Stimulated activated CD8-positive, alpha-beta memory T cell treated with anti-CD3 and anti-CD28 coated beads, Interleukin-7, amount 100 ng/mL, for 1 hour (primary cell): ENCODE results near the gene IFTAP.
"Not testable (repeated sequence)": the region's sequence is repeated elsewhere in the genome, so short reads cannot be mapped to it uniquely, and the experiment has no call there.

Experiments
- DNase-seq, 2 donors: peaks; one replicate each; pipeline ENCODE4 v3.0.0-alpha.2; 2020; ENCODE audit warnings: low read depth in 2 of 2

Gene IFTAP

GRCh38 chr11:36594316-36594989 lies at the start of gene IFTAP:
TSS of gene IFTAP (plus strand) at chr11:36594502. CDS start at chr11:36610104, 15,602 bp downstream.
- no peak for DNase-seq

GRCh38 chr11:36550385-36551115 lies 43.8 kb upstream of the IFTAP start:
- DNase-seq, result no peak

GRCh38 chr11:36557390-36557789 lies 36.9 kb upstream of the IFTAP start:
- not testable (repeated sequence) for DNase-seq

- DNase-seq, result no peak
These were observed 36.3 kb upstream of the IFTAP start for GRCh38 chr11:36557991-36558390.

- DNase-seq, result no peak
These were observed 35.5 kb upstream of the IFTAP start for GRCh38 chr11:36558571-36559413.

GRCh38 chr11:36564376-36565030 lies 29.8 kb upstream of the IFTAP start:
- no peak for DNase-seq

GRCh38 chr11:36565031-36565610 lies 29.2 kb upstream of the IFTAP start:
- DNase-seq, result no peak

- DNase-seq, result no peak
These were observed 27.8 kb upstream of the IFTAP start for GRCh38 chr11:36566407-36567053.

- DNase-seq, result no peak
These were observed 26.6 kb upstream of the IFTAP start, which contains the start of gene RAG1 for GRCh38 chr11:36567694-36568093. TSS of gene RAG1 (plus strand) at chr11:36568007. CDS start at chr11:36573305, 5,298 bp downstream.

GRCh38 chr11:36569095-36569494 lies 25.2 kb upstream of the IFTAP start:
- DNase-seq, result no peak

- no peak for DNase-seq
These were observed 19.8 kb upstream of the IFTAP start for GRCh38 chr11:36574486-36574885.

- DNase-seq, result no peak
These were observed 16.9 kb upstream of the IFTAP start for GRCh38 chr11:36577373-36577772.

GRCh38 chr11:36577859-36578258 lies 16.4 kb upstream of the IFTAP start:
- DNase-seq, result no peak

- no peak for DNase-seq
These were observed 15.8 kb upstream of the IFTAP start for GRCh38 chr11:36578458-36578857.

GRCh38 chr11:36581536-36581935 lies 12.8 kb upstream of the IFTAP start:
- no peak for DNase-seq

GRCh38 chr11:36583667-36584066 lies 10.6 kb upstream of the IFTAP start:
- no peak for DNase-seq

- DNase-seq, result no peak
These were observed 7.8 kb upstream of the IFTAP start for GRCh38 chr11:36586543-36586942.

- no peak for DNase-seq
These were observed 6.2 kb upstream of the IFTAP start for GRCh38 chr11:36588099-36588498.

- DNase-seq, result no peak
These were observed 3.8 kb upstream of the IFTAP start for GRCh38 chr11:36590513-36590912.

GRCh38 chr11:36591433-36591832 lies 2.9 kb upstream of the IFTAP start:
- no peak for DNase-seq

GRCh38 chr11:36596880-36597279 lies 2.6 kb downstream of the IFTAP start:
- no peak for DNase-seq
